ENCODE data around the gene RAI1.

Gene RAI1

GRCh38 chr17:17847118-17847689, 165.9 kb downstream of the RAI1 start:
- no peak for DNase-seq (ENCODE audit: low spot score)
- in situ Hi-C loops (cut with MboI; ENCODE audit: low sequenced_read_pairs, unreplicated experiment) = no loop called here
- TF ChIP-seq CTCF (IDR thresholded peaks at IDR 0.05; ENCODE audit: borderline replicate concordance, control extremely low read depth, extremely low read depth, insufficient read depth, missing control alignments) = no peak

- TF ChIP-seq CTCF (IDR thresholded peaks at IDR 0.05; ENCODE audit: borderline replicate concordance, control extremely low read depth, extremely low read depth, insufficient read depth, missing control alignments) = no peak
- DNase-seq (ENCODE audit: low spot score) = no peak
- in situ Hi-C loops (cut with MboI; ENCODE audit: low sequenced_read_pairs, unreplicated experiment) = no loop called here
These were observed 166.5 kb downstream of the RAI1 start for GRCh38 chr17:17847726-17848125.

GRCh38 chr17:17848311-17849082, 167.2 kb downstream of the RAI1 start:
- in situ Hi-C loops (cut with MboI; ENCODE audit: low sequenced_read_pairs, unreplicated experiment) = no loop called here

GRCh38 chr17:17849147-17849820, 168.0 kb downstream of the RAI1 start:
- in situ Hi-C loops (cut with MboI; ENCODE audit: low sequenced_read_pairs, unreplicated experiment) = no loop called here
- peak; percentile 64 for DNase-seq (ENCODE audit: low spot score)
- TF ChIP-seq CTCF (IDR thresholded peaks at IDR 0.05; ENCODE audit: borderline replicate concordance, control extremely low read depth, extremely low read depth, insufficient read depth, missing control alignments) = no peak

More at GRCh38 chr17:17848311-17849082, 167.2 kb downstream of the RAI1 start:
- no peak for DNase-seq (ENCODE audit: low spot score)
- no peak for TF ChIP-seq CTCF (IDR thresholded peaks at IDR 0.05; ENCODE audit: borderline replicate concordance, control extremely low read depth, extremely low read depth, insufficient read depth, missing control alignments)

- DNase-seq (ENCODE audit: low spot score) = peak; percentile 84
- in situ Hi-C loops (cut with MboI; ENCODE audit: low sequenced_read_pairs, unreplicated experiment) = no loop called here
- no peak for TF ChIP-seq CTCF (IDR thresholded peaks at IDR 0.05; ENCODE audit: borderline replicate concordance, control extremely low read depth, extremely low read depth, insufficient read depth, missing control alignments)
These were observed 168.7 kb downstream of the RAI1 start for GRCh38 chr17:17849845-17850373.

GRCh38 chr17:17851103-17852002, 170.1 kb downstream of the RAI1 start:
- no peak for DNase-seq (ENCODE audit: low spot score)
- in situ Hi-C loops (cut with MboI; ENCODE audit: low sequenced_read_pairs, unreplicated experiment) = no loop called here
- TF ChIP-seq CTCF (IDR thresholded peaks at IDR 0.05; ENCODE audit: borderline replicate concordance, control extremely low read depth, extremely low read depth, insufficient read depth, missing control alignments) = no peak

All from GM13976 (cell line).